GM12878 (cell line): ENCODE data around the gene COL13A1. TPM values are rescaled to one million over a fixed set of nuclear protein-coding genes. Genes with fewer than 3 reads are reported as not detected.

Source experiments
- ATAC-seq: fragments of 200-7000 bp; cut with Tn5 transposase; 3 replicates; pipeline ENCODE4 v1.9.1; 2020; ENCODE audit warnings: mild to moderate bottlenecking, moderate library complexity
- BruUV-seq: library from RNA; stranded (reverse); fragments of 400-500 nt; replicated peaks from 2 replicates; lab custom pipeline; 2021; lab: Mats Ljungman, UMichigan
- CTCF ChIA-PET: fragments of 300-600 bp; sonication (Branson Sonifier 250); formaldehyde crosslinking; extraction: SDS; loops from one replicate; lab custom pipeline; 2021; ENCODE audit warnings: inconsistent platforms; lab: Yijun Ruan, JAX
- POLR2A ChIA-PET: fragments of 350-600 bp; formaldehyde crosslinking; extraction: SDS; loops from one replicate; lab custom pipeline; 2021; ENCODE audit warnings: inconsistent platforms; lab: Charles Lee
- RAD21 ChIA-PET: fragments of 300-600 bp; sonication (Branson Sonifier 250); formaldehyde crosslinking; loops from one replicate; lab custom pipeline; 2023; ENCODE audit warnings: antibody characterized with exemption; ENCODE audit not compliant: unreplicated experiment; lab: Charles Lee
- SMC1A ChIA-PET: fragments of 300-600 bp; sonication (Branson Sonifier 250); formaldehyde crosslinking; loops from one replicate; lab custom pipeline; 2023; ENCODE audit not compliant: unreplicated experiment, uncharacterized antibody; lab: Charles Lee
- DNase-seq: peaks from one replicate; pipeline ENCODE4 v3.0.0-alpha.2; 2011; ENCODE audit warnings: low read depth, low spot score
- FAIRE-seq: peaks from 3 replicates; lab custom pipeline; 2011; peaks lifted over from hg19 to GRCh38; lab: Jason Lieb, UNC
- H2AFZ ChIP-seq: 2 replicates; pipeline ENCODE4 v1.6.0; 2011; ENCODE audit warnings: low read depth, low read length, control low read depth; ENCODE audit not compliant: control insufficient read depth
- H3K27ac ChIP-seq: 2 replicates; pipeline ENCODE4 v1.5.1; 2011; ENCODE audit warnings: control low read depth; ENCODE audit not compliant: control insufficient read depth, insufficient read depth
- H3K27me3 ChIP-seq, 2 experiments: replicated peaks in 1 of 2; 2 replicates each; pipeline versions ENCODE4 v1.6.0 to v1.6.1; 2011; ENCODE audit warnings: low read length in 1 of 2; ENCODE audit not compliant: control insufficient read depth in 2 of 2, insufficient read depth in 2 of 2
- H3K36me3 ChIP-seq, 2 experiments: 2 replicates each; pipeline ENCODE4 v1.5.1; 2011; ENCODE audit warnings: low read length in 1 of 2; ENCODE audit not compliant: control insufficient read depth in 2 of 2, insufficient read depth in 2 of 2
- H3K4me1 ChIP-seq: 2 replicates; pipeline ENCODE4 v1.6.1; 2011; ENCODE audit warnings: mild to moderate bottlenecking, low read length, moderate library complexity, mixed read lengths; ENCODE audit not compliant: control insufficient read depth, insufficient read depth
- H3K4me2 ChIP-seq: 2 replicates; pipeline ENCODE4 v1.6.0; 2011; ENCODE audit warnings: control low read depth; ENCODE audit not compliant: control insufficient read depth, insufficient read depth
- H3K4me3 ChIP-seq: fragments of 200-600 bp; sonication (generic); 2 replicates; pipeline ENCODE4 v1.5.1; 2016
- H3K79me2 ChIP-seq: 2 replicates; pipeline ENCODE4 v1.6.0; 2011; ENCODE audit warnings: low read length; ENCODE audit not compliant: control insufficient read depth, insufficient read depth
- H3K9ac ChIP-seq: 2 replicates; pipeline ENCODE4 v1.8.0; 2011; ENCODE audit warnings: low read length, control low read depth, mixed read lengths; ENCODE audit not compliant: control insufficient read depth, insufficient read depth
- H3K9me3 ChIP-seq: replicated peaks from 3 replicates; pipeline ENCODE4 v1.5.1; 2011; ENCODE audit warnings: mild to moderate bottlenecking, low read length; ENCODE audit not compliant: control insufficient read depth, insufficient read depth
- H4K20me1 ChIP-seq: 2 replicates; pipeline ENCODE4 v1.6.0; 2011; ENCODE audit not compliant: control insufficient read depth, insufficient read depth
- BMI1 ChIP-seq: fragments of 450-650 bp; IDR thresholded peaks from 2 replicates; pipeline ENCODE4 v1.6.1; 2016; ENCODE audit warnings: mild to moderate bottlenecking, moderate library complexity, borderline replicate concordance
- CHD1 ChIP-seq: IDR thresholded peaks from 2 replicates; pipeline ENCODE4 v1.6.1; 2012; ENCODE audit warnings: low read depth, low read length, improper control_type of control experiment
- EP300 ChIP-seq, 2 experiments: fragments of 150-350 bp in 1 of 2; IDR thresholded peaks; 2 replicates each; pipeline ENCODE4 v1.6.1; 2011 to 2012; ENCODE audit warnings: low read depth in 2 of 2, low read length in 2 of 2, borderline replicate concordance in 1 of 2, improper control_type of control experiment in 1 of 2, inconsistent platforms in 1 of 2; ENCODE audit not compliant: control insufficient read depth in 1 of 2
- FOXM1 ChIP-seq: IDR thresholded peaks from 2 replicates; pipeline ENCODE4 v1.6.1; 2012; ENCODE audit warnings: low read depth, mild to moderate bottlenecking, inconsistent platforms, low read length, moderate library complexity
- RFX5 ChIP-seq: IDR thresholded peaks from 2 replicates; pipeline ENCODE4 v1.6.1; 2011; ENCODE audit warnings: low read depth, low read length, improper control_type of control experiment
- RUNX3 ChIP-seq: IDR thresholded peaks from 2 replicates; pipeline ENCODE4 v1.6.1; 2012; ENCODE audit warnings: low read length, inconsistent platforms
- SIN3A ChIP-seq: IDR thresholded peaks from 2 replicates; pipeline ENCODE4 v1.6.1; 2012; ENCODE audit warnings: low read depth, low read length, improper control_type of control experiment
- ZNF592 ChIP-seq: fragments of 450-650 bp; IDR thresholded peaks from 2 replicates; pipeline ENCODE4 v1.6.1; 2017; ENCODE audit warnings: mild to moderate bottlenecking, moderate library complexity
- WGBS: methylation state at CpG from one replicate; pipeline ENCODE4 v1.1.6; 2016; ENCODE audit warnings: low lambda C conversion rate; ENCODE audit not compliant: insufficient replicate concordance, insufficient coverage; ENCODE audit errors: missing lambda C conversion rate; 5-methylcytosine and 5-hydroxymethylcytosine counted together
- in situ Hi-C: fragments of 300-500 bp; cut with MboI; formaldehyde crosslinking; loops from 9 replicates; pipeline ENCODE4 v1.14.3; 2018; ENCODE audit warnings: mixed read lengths
- intact Hi-C: fragments of 100-400 bp; cut with micrococcal nuclease; formaldehyde crosslinking; loops from one replicate; pipeline ENCODE4 v1.14.2; 2022; ENCODE audit not compliant: unreplicated experiment
- polyA plus RNA-seq, 11 experiments: library from polyadenylated mRNA; depleted of rRNA in 4 of 11; unstranded in 6 of 11; stranded (reverse) in 5 of 11; fragments of >200 nt; fragmentation: Nextera tagmentation in 4 of 11; fragmentation: Illumina TruSeq in 1 of 11; extraction: Ambion mirVana in 4 of 11; extraction: Trizol in 1 of 11; gene quantifications; 1 replicate in 1 of 11; 2 replicates in 10 of 11; pipeline versions ENCODE4 v1.2.1 to v1.2.3, GENCODE V29; 2011 to 2016; ENCODE audit warnings: inconsistent platforms in 2 of 11, missing spikeins in 2 of 11, low read depth in 1 of 11
- total RNA-seq, 4 experiments: library from RNA; depleted of rRNA in 3 of 4; stranded (reverse); fragments of >200 nt in 3 of 4; fragmentation: Illumina TruSeq in 1 of 4; extraction: Trizol in 1 of 4; gene quantifications; 2 replicates each; pipeline versions ENCODE4 v1.2.1 to v1.2.3, GENCODE V29; 2013 to 2021
- TF ChIP-seq, protein P1 (sequence below): IDR thresholded peaks from 2 replicates; pipeline ENCODE4 v1.6.1; 2012; ENCODE audit warnings: improper control_type of control experiment, low read depth, low read length; ENCODE audit not compliant: insufficient replicate concordance
- TF ChIP-seq, protein P2 (sequence below): IDR thresholded peaks from 2 replicates; pipeline ENCODE4 v1.6.1; 2012; ENCODE audit warnings: low read length, inconsistent platforms

Gene COL13A1
- total and polyA plus RNA-seq, 10 of the 15 experiments (the other 5 are each of a cell fraction or from before 2014, with no cell fraction given), result 0.03 to 0.15 (median 0.05) TPM; not detected in 7

GRCh38 chr10:69842882-69843281, 41.2 kb downstream of the COL13A1 start:
- DNase-seq, result no peak
- Histone ChIP-seq H3K27ac (no peak overlapping the region), H4K20me1 (no peaks in the 10 kb centered on the region), H3K9me3 (no peaks in the 10 kb centered on the region; the same call in 2 of the 3 replicates), H3K27me3 (peaks cover 2 to 8% of the 10 kb centered on the region in 2 experiments; a peak in 3 of 4 replicates), H3K36me3 (no peaks in the 10 kb centered on the region), H3K4me2 (no peak overlapping the region), H3K79me2 (no peaks in the 10 kb centered on the region), H3K4me1 (no peaks in the 10 kb centered on the region), H3K4me3 (no peak overlapping the region), H3K9ac (no peak overlapping the region), H2AFZ (no peak overlapping the region)
- intact Hi-C loops, result no loop called here
- 21% methylated on average over 10 of the region's 10 CpGs for WGBS
- ChIA-PET SMC1A (no interaction called here), CTCF (interaction anchor here (0.5 kb wide), 1 partner anchor 272 kb away, joined by 4 read pairs; no protein-coding TSS in a partner anchor), POLR2A (no interaction called here), RAD21 (no interaction called here)
- FAIRE-seq, result no peak
- TF ChIP-seq SIN3A (no peak), ZNF592 (no peak), RFX5 (no peak), EP300 (IDR thresholded peaks at IDR 0.05; ENCODE audit: borderline replicate concordance in 1 of 2, control insufficient read depth in 1 of 2, low read depth in 2 of 2, low read length in 2 of 2) (no peak), RUNX3 (no peak), FOXM1 (no peak), BMI1 (no peak), CHD1 (no peak)
- TF ChIP-seq, protein P1, sequence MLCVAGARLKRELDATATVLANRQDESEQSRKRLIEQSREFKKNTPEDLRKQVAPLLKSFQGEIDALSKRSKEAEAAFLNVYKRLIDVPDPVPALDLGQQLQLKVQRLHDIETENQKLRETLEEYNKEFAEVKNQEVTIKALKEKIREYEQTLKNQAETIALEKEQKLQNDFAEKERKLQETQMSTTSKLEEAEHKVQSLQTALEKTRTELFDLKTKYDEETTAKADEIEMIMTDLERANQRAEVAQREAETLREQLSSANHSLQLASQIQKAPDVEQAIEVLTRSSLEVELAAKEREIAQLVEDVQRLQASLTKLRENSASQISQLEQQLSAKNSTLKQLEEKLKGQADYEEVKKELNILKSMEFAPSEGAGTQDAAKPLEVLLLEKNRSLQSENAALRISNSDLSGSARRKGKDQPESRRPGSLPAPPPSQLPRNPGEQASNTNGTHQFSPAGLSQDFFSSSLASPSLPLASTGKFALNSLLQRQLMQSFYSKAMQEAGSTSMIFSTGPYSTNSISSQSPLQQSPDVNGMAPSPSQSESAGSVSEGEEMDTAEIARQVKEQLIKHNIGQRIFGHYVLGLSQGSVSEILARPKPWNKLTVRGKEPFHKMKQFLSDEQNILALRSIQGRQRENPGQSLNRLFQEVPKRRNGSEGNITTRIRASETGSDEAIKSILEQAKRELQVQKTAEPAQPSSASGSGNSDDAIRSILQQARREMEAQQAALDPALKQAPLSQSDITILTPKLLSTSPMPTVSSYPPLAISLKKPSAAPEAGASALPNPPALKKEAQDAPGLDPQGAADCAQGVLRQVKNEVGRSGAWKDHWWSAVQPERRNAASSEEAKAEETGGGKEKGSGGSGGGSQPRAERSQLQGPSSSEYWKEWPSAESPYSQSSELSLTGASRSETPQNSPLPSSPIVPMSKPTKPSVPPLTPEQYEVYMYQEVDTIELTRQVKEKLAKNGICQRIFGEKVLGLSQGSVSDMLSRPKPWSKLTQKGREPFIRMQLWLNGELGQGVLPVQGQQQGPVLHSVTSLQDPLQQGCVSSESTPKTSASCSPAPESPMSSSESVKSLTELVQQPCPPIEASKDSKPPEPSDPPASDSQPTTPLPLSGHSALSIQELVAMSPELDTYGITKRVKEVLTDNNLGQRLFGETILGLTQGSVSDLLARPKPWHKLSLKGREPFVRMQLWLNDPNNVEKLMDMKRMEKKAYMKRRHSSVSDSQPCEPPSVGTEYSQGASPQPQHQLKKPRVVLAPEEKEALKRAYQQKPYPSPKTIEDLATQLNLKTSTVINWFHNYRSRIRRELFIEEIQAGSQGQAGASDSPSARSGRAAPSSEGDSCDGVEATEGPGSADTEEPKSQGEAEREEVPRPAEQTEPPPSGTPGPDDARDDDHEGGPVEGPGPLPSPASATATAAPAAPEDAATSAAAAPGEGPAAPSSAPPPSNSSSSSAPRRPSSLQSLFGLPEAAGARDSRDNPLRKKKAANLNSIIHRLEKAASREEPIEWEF, result no peak
- TF ChIP-seq, protein P2, sequence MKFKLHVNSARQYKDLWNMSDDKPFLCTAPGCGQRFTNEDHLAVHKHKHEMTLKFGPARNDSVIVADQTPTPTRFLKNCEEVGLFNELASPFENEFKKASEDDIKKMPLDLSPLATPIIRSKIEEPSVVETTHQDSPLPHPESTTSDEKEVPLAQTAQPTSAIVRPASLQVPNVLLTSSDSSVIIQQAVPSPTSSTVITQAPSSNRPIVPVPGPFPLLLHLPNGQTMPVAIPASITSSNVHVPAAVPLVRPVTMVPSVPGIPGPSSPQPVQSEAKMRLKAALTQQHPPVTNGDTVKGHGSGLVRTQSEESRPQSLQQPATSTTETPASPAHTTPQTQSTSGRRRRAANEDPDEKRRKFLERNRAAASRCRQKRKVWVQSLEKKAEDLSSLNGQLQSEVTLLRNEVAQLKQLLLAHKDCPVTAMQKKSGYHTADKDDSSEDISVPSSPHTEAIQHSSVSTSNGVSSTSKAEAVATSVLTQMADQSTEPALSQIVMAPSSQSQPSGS, result no peak
- in situ Hi-C loops, result no loop called here
- ATAC-seq, result no peak
- BruUV-seq, result no TSS peak
